HG02938 (cell line): ENCODE data around the gene ROPN1L.

Experiments used
- ATAC-seq: cut with Tn5 transposase; IDR thresholded peaks from one replicate; pipeline ENCODE4 v1.9.1; 2021; ENCODE audit warnings: mild to moderate bottlenecking, moderate library complexity; ENCODE audit not compliant: unreplicated experiment

ROPN1L gene

DNA sequence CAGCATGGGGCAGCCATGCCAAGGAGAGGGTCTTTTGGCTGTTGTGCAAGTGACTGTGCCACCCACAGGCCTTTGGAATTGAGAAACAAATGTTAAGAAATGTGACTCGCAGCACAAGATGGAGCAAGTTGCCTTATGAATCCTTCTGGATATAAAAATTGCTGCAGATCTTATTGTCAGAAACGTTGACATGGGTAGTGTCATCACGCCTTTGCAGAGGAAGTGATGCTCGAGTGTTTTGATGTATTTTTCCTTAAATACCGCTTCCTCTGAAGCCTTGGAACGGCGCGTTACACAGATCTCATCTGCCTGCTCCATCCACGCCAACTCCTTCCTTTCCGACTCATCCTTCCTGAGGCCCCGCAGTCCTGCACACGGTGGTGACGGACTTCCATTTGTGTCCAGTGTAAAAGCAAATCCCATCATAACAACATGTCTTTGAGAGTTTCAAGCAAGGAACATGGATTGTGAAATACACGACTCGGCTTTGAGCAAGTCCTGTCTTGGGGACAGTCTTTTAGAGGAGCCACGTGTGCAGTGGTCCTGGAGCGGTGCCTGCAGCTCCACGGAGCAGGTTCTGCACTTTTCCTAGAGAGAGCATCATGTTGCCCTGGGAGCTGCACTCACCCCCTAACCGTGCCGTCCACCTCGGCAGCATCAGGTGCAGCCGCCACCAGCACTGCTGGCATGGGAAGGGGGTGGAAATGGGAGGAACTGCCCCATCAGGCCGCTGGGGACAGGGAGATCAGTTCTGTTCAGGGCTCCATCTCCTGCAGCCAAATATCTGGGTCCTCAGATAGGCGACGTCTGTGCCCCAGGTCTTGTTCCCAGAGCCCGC lies 15.1 kb downstream of the ROPN1L start:
- no peak for ATAC-seq

DNA sequence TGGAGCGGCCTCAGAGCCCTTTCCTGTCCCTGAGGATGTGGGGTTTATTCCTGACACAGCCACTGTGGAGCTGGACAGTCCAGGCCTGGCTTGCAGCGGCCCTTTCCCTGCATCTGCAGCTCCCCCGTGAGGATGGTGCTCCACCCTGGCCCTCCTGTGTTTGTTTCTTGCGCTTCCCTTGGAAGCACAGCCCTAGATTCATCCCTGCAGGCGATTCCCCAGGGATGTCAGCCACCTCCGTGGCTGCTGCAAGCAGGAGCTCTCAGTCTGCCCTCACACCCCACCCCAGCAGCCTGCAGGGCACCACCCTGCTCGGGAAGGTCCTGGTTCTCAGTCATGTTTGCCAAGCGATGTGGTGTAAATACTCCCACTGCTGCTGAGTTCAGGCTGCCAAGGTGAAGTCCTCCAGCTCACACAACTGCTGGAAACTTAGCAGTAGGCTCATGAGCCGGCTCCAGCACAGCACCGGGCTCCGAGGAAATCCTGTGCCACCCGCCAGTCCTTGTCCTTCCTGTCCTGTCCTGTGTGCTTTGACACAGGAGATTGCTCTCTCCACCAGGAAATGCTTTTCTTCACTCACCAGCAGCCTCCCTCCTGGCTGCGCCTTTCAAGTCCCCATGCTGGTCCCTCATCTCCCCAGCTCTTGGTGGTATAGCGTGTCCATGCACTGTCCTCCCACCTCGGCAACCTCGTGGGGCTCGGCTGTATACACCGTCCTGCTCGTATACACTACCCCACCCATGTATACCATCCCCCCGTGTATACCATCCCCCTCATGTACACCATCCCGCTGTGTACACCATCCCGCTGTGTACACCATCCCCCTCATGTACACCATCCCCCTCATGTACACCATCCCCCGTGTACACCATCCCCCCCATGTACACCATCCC lies 16.2 kb downstream of the ROPN1L start:
- no peak for ATAC-seq

- ATAC-seq = no peak
These were observed 17.7 kb downstream of the ROPN1L start for GRCh38 chr5:10459080-10460055.

DNA sequence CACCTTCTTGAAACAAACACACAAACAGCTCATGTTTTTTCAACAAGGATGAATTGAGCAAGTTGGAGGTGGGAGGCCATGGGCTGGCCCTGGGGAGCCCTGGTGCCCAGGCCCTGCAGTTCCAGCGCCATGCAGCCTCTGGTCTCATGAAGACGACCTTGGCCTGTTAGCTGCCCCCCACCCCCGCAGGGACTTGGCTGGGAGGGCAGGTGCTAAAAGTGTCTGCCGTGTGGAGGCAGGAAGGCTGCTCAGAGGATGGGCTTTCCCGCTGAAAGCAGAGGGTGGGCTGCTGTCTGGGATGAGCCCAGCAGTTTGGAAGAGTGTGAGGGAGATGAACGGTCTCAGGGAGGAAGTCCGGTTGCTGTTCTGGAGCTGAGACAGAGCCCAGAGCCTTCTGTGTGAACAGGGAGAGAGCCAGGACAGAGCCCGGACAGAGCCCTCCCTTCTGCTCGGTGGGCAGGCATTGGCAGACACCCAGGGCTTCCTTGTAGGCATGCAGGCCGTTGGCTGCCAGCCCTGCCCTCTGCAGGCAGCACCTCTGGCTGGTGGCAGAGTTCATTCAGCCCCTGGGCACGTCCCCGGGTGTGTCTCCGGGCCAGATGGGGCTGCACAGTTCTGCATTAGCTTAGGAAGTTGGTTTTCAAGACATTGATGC lies 18.7 kb downstream of the ROPN1L start:
- ATAC-seq = no peak

DNA sequence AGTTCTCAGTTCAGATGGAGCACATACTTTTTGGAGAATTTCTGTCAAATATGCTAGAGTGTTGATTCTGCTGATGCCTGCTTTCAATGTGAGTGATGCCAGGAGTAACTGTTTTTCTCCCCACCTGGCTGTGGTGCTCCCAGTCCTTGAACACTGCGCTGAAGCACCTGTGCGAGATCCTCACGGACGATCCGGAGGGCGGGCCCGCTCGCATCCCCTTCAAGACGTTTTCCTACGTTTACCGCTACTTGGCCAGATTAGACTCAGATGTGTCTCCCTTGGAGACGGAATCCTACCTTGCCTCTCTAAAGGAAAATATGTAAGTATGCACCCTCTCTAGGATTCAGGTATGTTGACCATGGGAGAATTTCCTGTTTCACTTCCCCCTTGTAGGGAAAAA lies 19.4 kb downstream of the ROPN1L start:
- no peak for ATAC-seq

- no peak for ATAC-seq
These were observed 20.4 kb downstream of the ROPN1L start for GRCh38 chr5:10461904-10462555.

GRCh38 chr5:10463566-10463965 lies 21.9 kb downstream of the ROPN1L start:
- no peak for ATAC-seq

DNA sequence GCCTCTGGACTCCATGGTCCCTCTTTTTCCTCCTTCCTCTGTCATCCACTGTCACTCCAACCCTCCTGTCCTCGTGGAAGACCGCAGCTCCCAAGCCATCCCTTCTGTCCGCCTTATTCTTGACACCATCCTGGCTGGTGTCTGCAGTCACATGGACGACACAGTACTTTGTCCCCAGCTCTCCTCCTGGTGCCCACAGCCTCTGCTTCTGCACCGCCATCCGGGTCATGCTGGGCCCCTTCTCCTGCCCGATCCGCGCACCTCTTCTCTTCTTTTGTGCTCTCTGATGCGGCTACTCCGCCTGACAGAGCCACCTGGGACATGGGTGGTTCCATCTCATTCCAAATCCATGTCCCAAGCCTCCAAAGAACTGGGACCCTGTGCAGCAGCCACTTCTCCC lies 22.5 kb downstream of the ROPN1L start:
- ATAC-seq = no peak

DNA sequence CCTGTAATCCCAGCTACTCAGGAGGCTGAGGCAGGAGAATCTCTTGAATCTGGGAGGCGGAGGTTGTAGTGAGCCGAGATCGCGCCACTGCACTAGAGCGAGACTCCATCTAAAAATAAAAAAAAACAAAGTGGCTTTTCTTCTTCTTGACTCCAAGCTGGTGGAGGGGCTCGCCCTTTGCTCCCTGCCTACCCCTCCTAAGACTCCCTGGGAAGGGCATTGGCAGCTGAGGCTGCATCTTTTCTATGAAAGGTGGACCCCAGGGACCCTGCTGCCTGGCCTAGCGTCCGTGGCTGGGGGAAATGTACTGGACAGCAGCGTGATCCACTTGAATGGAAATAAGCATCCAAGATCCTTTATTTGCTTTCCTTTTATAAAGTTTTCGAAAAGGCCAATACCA lies 24.0 kb downstream of the ROPN1L start:
- ATAC-seq = no peak

DNA sequence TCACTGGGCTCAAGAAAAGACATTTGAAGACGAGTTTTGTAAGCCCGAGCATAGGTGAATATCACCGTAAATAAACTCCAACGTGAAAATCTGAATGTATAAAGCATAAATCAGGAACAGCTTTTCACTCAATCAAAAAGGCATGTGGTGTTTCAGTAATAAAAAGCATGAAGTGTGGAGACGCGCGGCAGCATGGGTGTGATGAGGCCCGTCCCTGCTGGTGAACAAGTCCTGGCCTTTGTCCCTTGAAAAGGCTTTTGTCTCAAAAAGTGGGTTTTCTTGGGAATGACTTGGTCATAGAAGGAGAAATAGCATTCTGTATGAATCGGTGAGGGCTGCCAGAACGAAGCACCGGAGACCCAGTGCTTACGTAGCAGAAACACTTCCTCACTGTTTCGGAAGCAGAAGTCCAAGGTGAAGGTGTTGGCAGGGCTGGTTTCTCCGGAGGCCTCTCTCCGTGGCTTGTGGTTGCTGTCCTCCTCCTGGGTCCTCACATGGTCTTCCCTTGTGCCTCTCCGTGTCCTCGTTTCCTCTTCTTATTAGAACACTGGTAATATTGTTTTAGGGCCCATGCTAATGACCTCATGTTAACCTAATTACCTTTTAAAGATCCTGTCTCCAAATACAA lies 24.9 kb downstream of the ROPN1L start:
- no peak for ATAC-seq

DNA sequence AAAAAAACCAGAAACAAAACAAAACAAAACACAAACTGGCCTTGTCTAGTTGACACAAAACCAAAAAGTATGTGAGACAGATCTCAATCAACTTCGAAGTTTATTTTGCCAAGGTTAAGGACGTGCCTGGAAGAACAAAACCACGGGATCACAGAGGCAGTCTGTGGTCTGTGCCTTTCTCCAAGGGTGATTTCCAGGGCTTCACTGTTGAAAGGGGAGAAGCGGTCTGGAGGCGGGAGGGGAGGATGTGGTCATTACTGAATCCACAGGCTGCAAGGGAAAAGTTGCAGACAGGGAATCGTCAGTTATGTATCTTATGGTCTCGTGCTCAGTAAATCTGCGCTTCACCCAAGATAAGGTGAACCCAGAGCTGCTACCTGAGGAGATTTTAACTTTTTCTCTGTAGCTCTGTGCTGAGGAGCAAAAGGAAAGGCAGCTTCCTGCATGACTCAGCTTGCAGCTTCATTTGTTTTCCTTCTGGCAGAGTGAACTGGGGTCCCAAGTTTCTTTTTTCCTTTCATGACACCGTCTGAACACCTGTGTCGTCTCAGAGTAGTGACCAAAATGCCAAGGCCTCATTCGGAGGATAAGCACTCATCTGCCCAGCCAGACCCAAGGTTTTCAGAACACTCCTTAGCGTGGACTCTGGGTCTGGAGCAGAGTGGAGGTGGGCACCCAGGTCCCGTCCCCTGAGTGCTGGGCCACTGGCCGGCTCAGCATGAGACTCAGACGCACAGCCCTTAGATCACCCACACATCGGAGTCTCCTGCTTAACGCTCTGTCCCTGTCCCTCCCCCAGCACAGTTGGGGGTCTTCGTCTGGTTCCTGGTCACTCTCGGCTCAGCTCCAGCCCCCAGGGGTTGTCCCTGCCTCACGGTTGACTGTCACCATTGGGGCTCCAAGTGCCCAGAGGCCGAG lies 25.9 kb downstream of the ROPN1L start:
- no peak for ATAC-seq

GRCh38 chr5:10468256-10468655 lies 26.6 kb downstream of the ROPN1L start:
- ATAC-seq = no peak

GRCh38 chr5:10469253-10470050 lies 27.8 kb downstream of the ROPN1L start:
- ATAC-seq = no peak

GRCh38 chr5:10470669-10471068 lies 29.0 kb downstream of the ROPN1L start:
- no peak for ATAC-seq

- ATAC-seq = no peak
These were observed 30.0 kb downstream of the ROPN1L start for GRCh38 chr5:10471677-10472076.

DNA sequence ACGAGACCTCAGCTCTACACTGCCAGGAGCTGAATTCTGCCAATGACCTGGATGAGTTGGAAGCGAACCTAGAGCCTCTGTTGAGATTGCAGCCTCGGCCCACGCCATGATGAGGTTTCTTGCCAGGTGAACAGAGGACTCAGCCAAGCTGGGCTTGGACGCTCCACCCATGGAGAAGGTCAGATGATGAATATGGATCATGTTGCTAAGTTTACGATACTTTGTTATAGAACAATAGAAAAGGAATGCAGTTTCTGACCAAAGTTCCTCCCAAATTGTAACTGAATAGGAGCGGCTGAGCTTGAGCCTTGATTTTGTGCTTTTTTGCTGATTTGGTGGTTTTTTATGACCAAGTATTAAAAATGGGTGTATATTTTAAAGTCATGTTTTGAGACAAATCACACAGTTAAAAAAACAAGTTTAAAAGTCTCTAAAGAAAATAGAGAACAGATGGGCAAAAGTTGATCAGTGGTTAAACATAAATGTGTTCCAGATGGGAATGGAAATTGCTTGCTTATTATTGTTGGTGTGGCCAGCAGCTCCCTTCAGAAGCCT lies 32.9 kb downstream of the ROPN1L start:
- no peak for ATAC-seq
